ENCODE measurements around the gene CSNK1A1.
"Not testable (repeated sequence)": the region's sequence is repeated elsewhere in the genome, so short reads cannot be mapped to it uniquely, and the experiment has no call there.

Gene CSNK1A1

GRCh38 chr5:149526845-149527590 is 24.2 kb downstream of the CSNK1A1 start:
- no peak for DNase-seq

- no peak for DNase-seq
Observed at GRCh38 chr5:149521739-149522685, 29.2 kb downstream of the CSNK1A1 start.

GRCh38 chr5:149519601-149520000 is 31.6 kb downstream of the CSNK1A1 start:
- DNase-seq: no peak

- no peak for DNase-seq
Observed at GRCh38 chr5:149518620-149519019, 32.6 kb downstream of the CSNK1A1 start.

- no peak for DNase-seq
Observed at GRCh38 chr5:149517461-149518122, 33.6 kb downstream of the CSNK1A1 start.

- DNase-seq: no peak
Observed at GRCh38 chr5:149514512-149514911, 36.7 kb downstream of the CSNK1A1 start.

GRCh38 chr5:149513372-149513947 is 37.8 kb downstream of the CSNK1A1 start:
- not testable (repeated sequence) for DNase-seq

- DNase-seq: no peak
Observed at GRCh38 chr5:149510136-149510535, 41.1 kb downstream of the CSNK1A1 start.

- DNase-seq: no peak
Observed at GRCh38 chr5:149504677-149505076, 46.6 kb downstream of the CSNK1A1 start.

GRCh38 chr5:149503006-149503405 is 48.2 kb downstream of the CSNK1A1 start:
- DNase-seq: no peak

- no peak for DNase-seq
Observed at GRCh38 chr5:149500922-149501582, 50.2 kb downstream of the CSNK1A1 start.

- no peak for DNase-seq
Observed at GRCh38 chr5:149498724-149499336, 52.4 kb downstream of the CSNK1A1 start.

- DNase-seq: no peak
Observed at GRCh38 chr5:149497357-149497756, 53.9 kb downstream of the CSNK1A1 start.

GRCh38 chr5:149496917-149497316 is 54.3 kb downstream of the CSNK1A1 start:
- no peak for DNase-seq

- no peak for DNase-seq
Observed at GRCh38 chr5:149496166-149496565, 55.1 kb downstream of the CSNK1A1 start.

- DNase-seq: no peak
Observed at GRCh38 chr5:149495673-149496072, 55.6 kb downstream of the CSNK1A1 start.

- no peak for DNase-seq
Observed at GRCh38 chr5:149493316-149493715, 57.9 kb downstream of the CSNK1A1 start.

GRCh38 chr5:149492781-149493180 is 58.5 kb downstream of the CSNK1A1 start:
- no peak for DNase-seq

GRCh38 chr5:149490599-149491485 is 60.4 kb downstream of the CSNK1A1 start:
- no peak for DNase-seq

- no peak for DNase-seq
Observed at GRCh38 chr5:149489605-149490037, 61.6 kb downstream of the CSNK1A1 start.

Data from CD4-positive, alpha-beta T cell treated with Interleukin-4 for 4 hours (primary cell).